A549 (cell line): ENCODE data around the gene KCNH3. TPM values are rescaled to one million over a fixed set of nuclear protein-coding genes. Genes with fewer than 3 reads are reported as not detected.
A peak's percentile ranks its signal among the peaks of the same experiment; 100 is the strongest.

Experiments
- ATAC-seq, 2 experiments: fragments of 200-7000 bp in 1 of 2; fragments of >200 bp in 1 of 2; cut with Nextera tagmentation in 1 of 2; cut with Tn5 transposase in 1 of 2; 3 replicates each; pipeline versions ENCODE4 v1.8.0 to v1.9.1; 2018 to 2020; ENCODE audit warnings: mild to moderate bottlenecking in 1 of 2, moderate library complexity in 1 of 2
- CTCF ChIA-PET: fragments of 300-600 bp; sonication (Branson Sonifier 250); formaldehyde crosslinking; extraction: SDS; loops from one replicate; lab custom pipeline; 2021; ENCODE audit warnings: antibody characterized with exemption, inconsistent platforms; lab: Yijun Ruan, JAX
- POLR2A ChIA-PET: fragments of 350-600 bp; formaldehyde crosslinking; extraction: SDS; loops from one replicate; lab custom pipeline; 2021; ENCODE audit warnings: antibody characterized with exemption, inconsistent platforms; lab: Yijun Ruan, JAX
- DNase-seq, 2 experiments: peaks; one replicate each; pipeline versions ENCODE4 v3.0.0 to v3.0.0-alpha.2; 2011 to 2016; ENCODE audit warnings: low read depth in 1 of 2, low spot score in 1 of 2
- FAIRE-seq: peaks from 2 replicates; lab custom pipeline; 2011; peaks lifted over from hg19 to GRCh38; lab: Jason Lieb, UNC
- H3K27ac ChIP-seq, 2 experiments: fragments of >200 bp; sonication (Bioruptor Twin); formaldehyde crosslinking; 3 replicates each; pipeline ENCODE4 v1.5.1; 2016 to 2017
- H3K4me1 ChIP-seq: fragments of >200 bp; sonication (Bioruptor Twin); formaldehyde crosslinking; 3 replicates; pipeline ENCODE4 v1.6.1; 2016
- H3K4me2 ChIP-seq: fragments of >200 bp; sonication (Bioruptor Twin); formaldehyde crosslinking; 3 replicates; pipeline ENCODE4 v1.6.1; 2016
- H3K4me3 ChIP-seq: fragments of >200 bp; sonication (Bioruptor Twin); formaldehyde crosslinking; 3 replicates; pipeline ENCODE4 v1.5.1; 2016
- H3K9me3 ChIP-seq: fragments of >200 bp; sonication (Bioruptor Twin); formaldehyde crosslinking; 3 replicates; pipeline ENCODE4 v1.6.1; 2016
- BHLHE40 ChIP-seq: IDR thresholded peaks from 2 replicates; pipeline ENCODE4 v1.6.1; 2012; ENCODE audit warnings: low read depth, low read length, inconsistent platforms
- CBX8 ChIP-seq: fragments of 200-600 bp; sonication (generic); IDR thresholded peaks from 2 replicates; pipeline ENCODE4 v1.6.1; 2016
- E2F6 ChIP-seq: IDR thresholded peaks from 2 replicates; pipeline ENCODE4 v1.6.1; 2012; ENCODE audit warnings: low read depth, borderline replicate concordance
- EHF ChIP-seq: fragments of 250-450 bp; sonication (Bioruptor Pico); IDR thresholded peaks from 2 replicates; pipeline ENCODE4 v1.5.0; 2020; ENCODE audit warnings: mild to moderate bottlenecking
- EHMT2 ChIP-seq: fragments of 200-600 bp; sonication (generic); IDR thresholded peaks from 2 replicates; pipeline ENCODE4 v1.6.1; 2016; ENCODE audit warnings: antibody characterized with exemption, low read depth, mild to moderate bottlenecking, moderate library complexity
- ELK1 ChIP-seq: fragments of 150-350 bp; IDR thresholded peaks from 2 replicates; pipeline ENCODE4 v1.6.1; 2014; ENCODE audit warnings: low read depth, mild to moderate bottlenecking, low read length
- EP300 ChIP-seq, 2 experiments: fragments of >200 bp; sonication (Bioruptor Twin); formaldehyde crosslinking; IDR thresholded peaks; 2 replicates in 1 of 2; 3 replicates in 1 of 2; pipeline ENCODE4 v1.6.1; 2016 to 2017
- FOXS1 ChIP-seq: fragments of 250-450 bp; sonication (Bioruptor Pico); IDR thresholded peaks from 2 replicates; pipeline ENCODE4 v1.5.0; 2020; ENCODE audit warnings: mild to moderate bottlenecking, moderate library complexity
- GATA3 ChIP-seq: IDR thresholded peaks from 2 replicates; pipeline ENCODE4 v1.6.1; 2012; ENCODE audit warnings: borderline replicate concordance
- HMGXB4 ChIP-seq: fragments of 250-450 bp; sonication (Bioruptor Pico); IDR thresholded peaks from 2 replicates; pipeline ENCODE4 v1.5.0; 2021; ENCODE audit warnings: mild to moderate bottlenecking, moderate library complexity, borderline replicate concordance
- HOXA7 ChIP-seq: fragments of 250-450 bp; sonication (Bioruptor Pico); IDR thresholded peaks from 2 replicates; pipeline ENCODE4 v1.5.0; 2020; ENCODE audit warnings: mild to moderate bottlenecking, moderate library complexity
- HOXB13 ChIP-seq: fragments of 250-450 bp; sonication (Bioruptor Pico); IDR thresholded peaks from 2 replicates; pipeline ENCODE4 v1.5.0; 2020; ENCODE audit warnings: low read depth, mild to moderate bottlenecking, moderate library complexity
- HOXB5 ChIP-seq: fragments of 250-450 bp; sonication (Bioruptor Pico); IDR thresholded peaks from 2 replicates; pipeline ENCODE4 v1.5.0; 2020; ENCODE audit warnings: mild to moderate bottlenecking, moderate library complexity
- JUN ChIP-seq, 2 experiments: fragments of >200 bp; sonication (Bioruptor Twin); formaldehyde crosslinking; IDR thresholded peaks; 2 replicates in 1 of 2; 3 replicates in 1 of 2; pipeline ENCODE4 v1.6.1; 2016 to 2017
- KDM5A ChIP-seq: fragments of 200-600 bp; sonication (generic); IDR thresholded peaks from 2 replicates; pipeline ENCODE4 v1.6.1; 2016; ENCODE audit warnings: antibody characterized with exemption, mild to moderate bottlenecking
- MYC ChIP-seq: IDR thresholded peaks from 2 replicates; pipeline ENCODE4 v1.6.1; 2012; ENCODE audit warnings: mild to moderate bottlenecking, inconsistent platforms, low read length, improper control_type of control experiment, borderline replicate concordance
- NFE2L2 ChIP-seq: fragments of 150-350 bp; conservative IDR thresholded peaks from 2 replicates; pipeline ENCODE4 v1.6.1; 2014; ENCODE audit warnings: low read length
- RARB ChIP-seq: fragments of 250-450 bp; sonication (Bioruptor Pico); IDR thresholded peaks from 2 replicates; pipeline ENCODE4 v1.8.0; 2021; ENCODE audit warnings: mild to moderate bottlenecking, moderate library complexity
- RCOR1 ChIP-seq: fragments of 150-350 bp; IDR thresholded peaks from 2 replicates; pipeline ENCODE4 v1.6.1; 2014; ENCODE audit warnings: antibody characterized with exemption, low read length, low read depth
- SREBF2 ChIP-seq: fragments of 450-650 bp; IDR thresholded peaks from 2 replicates; pipeline ENCODE4 v1.6.1; 2014; ENCODE audit warnings: mild to moderate bottlenecking, moderate library complexity
- TFCP2L1 ChIP-seq: fragments of 250-450 bp; sonication (Bioruptor Pico); IDR thresholded peaks from 2 replicates; pipeline ENCODE4 v1.5.0; 2021; ENCODE audit warnings: mild to moderate bottlenecking
- USF2 ChIP-seq: fragments of 450-650 bp; IDR thresholded peaks from 2 replicates; pipeline ENCODE4 v1.6.1; 2014; ENCODE audit warnings: antibody characterized with exemption
- ZC3H11A ChIP-seq: fragments of 450-650 bp; IDR thresholded peaks from 2 replicates; pipeline ENCODE4 v1.6.1; 2014; ENCODE audit warnings: antibody characterized with exemption, mild to moderate bottlenecking
- WGBS: methylation state at CpG from one replicate; pipeline ENCODE4 v1.1.6; 2017; ENCODE audit errors: missing lambda C conversion rate; 5-methylcytosine and 5-hydroxymethylcytosine counted together
- polyA plus RNA-seq, 4 experiments: library from polyadenylated mRNA; depleted of rRNA in 3 of 4; stranded (reverse); fragments of >200 nt; fragmentation: RNase III in 1 of 4; extraction: RNeasy Plus Mini Kit Qiagen cat#74134 plus additional on column Dnase treatment in 1 of 4; gene quantifications; 2 replicates in 3 of 4; 3 replicates in 1 of 4; pipeline ENCODE4 v1.2.3, GENCODE V29; 2011 to 2017

The KCNH3 gene
- polyA plus RNA-seq, 2 of the 4 experiments (the other 2 are of a cell fraction): 1.0 to 2.2 TPM

GRCh38 chr12:49583366-49584094, 44.7 kb downstream of the KCNH3 start:
- no peak overlapping the region for H3K27ac ChIP-seq
- peaks cover 16% of the 10 kb centered on the region; the same call in 2 of the 3 replicates for H3K4me1 ChIP-seq
- no peak for DNase-seq
- CTCF ChIA-PET: interaction anchor here (1.5 to 10.3 kb wide), 8 partner anchors 12 to 252 kb away, joined by 3 to 111 read pairs (median 36); partner anchors contain the start of gene DNAJC22
- FAIRE-seq: no peak
- TF ChIP-seq EP300 (IDR thresholded peaks at IDR 0.05): no peak
- no peak overlapping the region for H3K4me3 ChIP-seq
- 87% methylated on average over 13 of the region's 13 CpGs for WGBS
- ATAC-seq: no peak
- H3K4me2 ChIP-seq: peak overlapping the region; percentile 30; the same call in 2 of the 3 replicates
- POLR2A ChIA-PET: interaction anchor here (1.7 kb wide), 1 partner anchor 16 kb away, joined by 6 read pairs; the partner anchor contains the start of gene MCRS1
- H3K9me3 ChIP-seq: no peaks in the 10 kb centered on the region

- TF ChIP-seq HMGXB4 (CRISPR knock-in tag) (no peak), SREBF2 (no peak), JUN (IDR thresholded peaks at IDR 0.05) (no peak), EP300 (IDR thresholded peaks at IDR 0.05) (no peak), RARB (no peak), NFE2L2 (no peak), USF2 (no peak), GATA3 (no peak), EHMT2 (no peak), TFCP2L1 (CRISPR knock-in tag) (no peak), CBX8 (no peak), ZC3H11A (no peak), BHLHE40 (no peak), MYC (no peak), HOXB5 (CRISPR knock-in tag) (no peak)
- ChIA-PET CTCF (interaction anchor here (0.6 to 10.3 kb wide), 6 partner anchors 9 to 296 kb away, joined by 3 to 111 read pairs (median 48); no protein-coding TSS in a partner anchor), POLR2A (no interaction called here)
- 86% methylated on average over 7 of the region's 7 CpGs for WGBS
- no peak for ATAC-seq
- FAIRE-seq: no peak
- Histone ChIP-seq H3K9me3 (no peaks in the 10 kb centered on the region), H3K4me3 (no peak overlapping the region), H3K27ac (no peak overlapping the region), H3K4me2 (no peak overlapping the region), H3K4me1 (peaks cover 16% of the 10 kb centered on the region; the same call in 2 of the 3 replicates)
- DNase-seq: no peak
These were observed 45.8 kb downstream of the KCNH3 start for GRCh38 chr12:49584591-49584990.

GRCh38 chr12:49585477-49586459, 46.9 kb downstream of the KCNH3 start:
- 91% methylated on average over 16 of the region's 16 CpGs for WGBS
- POLR2A ChIA-PET: no interaction called here
- FAIRE-seq (no peak), ATAC-seq (no peak), DNase-seq (no peak)
- Histone ChIP-seq H3K9me3 (no peaks in the 10 kb centered on the region), H3K4me1 (peaks cover 14% of the 10 kb centered on the region; the same call in 2 of the 3 replicates), H3K27ac (no peak overlapping the region), H3K4me3 (no peak overlapping the region), H3K4me2 (no peak overlapping the region)
- CTCF ChIA-PET: interaction anchor here (0.9 to 10.3 kb wide), 6 partner anchors 9 to 297 kb away, joined by 3 to 111 read pairs (median 8); no protein-coding TSS in a partner anchor
- TF ChIP-seq HOXB13 (CRISPR knock-in tag): no peak
- no peak for TF ChIP-seq ELK1
- TF ChIP-seq EHF (CRISPR knock-in tag): no peak
- no peak for TF ChIP-seq MYC
- TF ChIP-seq ZC3H11A: no peak
- no peak for TF ChIP-seq HOXA7 (CRISPR knock-in tag)
- no peak for TF ChIP-seq JUN (IDR thresholded peaks at IDR 0.05)
- no peak for TF ChIP-seq KDM5A
- no peak for TF ChIP-seq E2F6
- TF ChIP-seq FOXS1: no peak
- TF ChIP-seq RCOR1: no peak
- TF ChIP-seq NFE2L2: no peak
- no peak for TF ChIP-seq HMGXB4 (CRISPR knock-in tag)
